Germinal center (tissue), 1 donor: ENCODE results near the gene DTD1.

ENCODE experiments used
- DNase-seq: peaks from one replicate; pipeline ENCODE4 v3.0.0; 2012; ENCODE audit warnings: mixed read lengths, low spot score

Gene DTD1

GRCh38 chr20:18615020-18615650, 27.3 kb downstream of the DTD1 start:
- DNase-seq, result no peak

GRCh38 chr20:18621004-18621403, 33.1 kb downstream of the DTD1 start:
- DNase-seq, result no peak

GRCh38 chr20:18623156-18623910, 35.5 kb downstream of the DTD1 start:
- no peak for DNase-seq

DNA sequence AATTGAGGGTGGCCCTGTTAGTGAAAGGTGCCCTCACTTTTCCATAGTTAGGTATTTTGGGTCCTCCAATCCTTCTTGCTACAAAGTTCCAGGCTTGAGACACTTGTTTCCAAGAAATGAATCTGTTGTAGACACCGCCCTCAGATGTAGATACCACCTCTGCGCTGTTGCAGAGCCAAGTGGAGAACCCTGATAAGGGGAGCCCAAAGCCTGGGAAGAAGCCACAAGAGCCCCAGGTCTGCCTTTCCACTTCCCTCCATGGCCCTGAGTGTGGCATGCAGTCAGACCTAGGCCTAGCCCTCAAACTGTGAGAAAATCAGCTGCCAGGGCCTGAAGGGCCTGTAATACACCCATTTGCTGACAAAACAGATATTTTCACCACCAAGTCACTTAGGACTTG, 37.1 kb downstream of the DTD1 start:
- DNase-seq, result no peak

- no peak for DNase-seq
Measured at GRCh38 chr20:18625907-18626655, 38.2 kb downstream of the DTD1 start.

GRCh38 chr20:18628330-18628920, 40.6 kb downstream of the DTD1 start:
- DNase-seq, result peak; percentile 37

DNA sequence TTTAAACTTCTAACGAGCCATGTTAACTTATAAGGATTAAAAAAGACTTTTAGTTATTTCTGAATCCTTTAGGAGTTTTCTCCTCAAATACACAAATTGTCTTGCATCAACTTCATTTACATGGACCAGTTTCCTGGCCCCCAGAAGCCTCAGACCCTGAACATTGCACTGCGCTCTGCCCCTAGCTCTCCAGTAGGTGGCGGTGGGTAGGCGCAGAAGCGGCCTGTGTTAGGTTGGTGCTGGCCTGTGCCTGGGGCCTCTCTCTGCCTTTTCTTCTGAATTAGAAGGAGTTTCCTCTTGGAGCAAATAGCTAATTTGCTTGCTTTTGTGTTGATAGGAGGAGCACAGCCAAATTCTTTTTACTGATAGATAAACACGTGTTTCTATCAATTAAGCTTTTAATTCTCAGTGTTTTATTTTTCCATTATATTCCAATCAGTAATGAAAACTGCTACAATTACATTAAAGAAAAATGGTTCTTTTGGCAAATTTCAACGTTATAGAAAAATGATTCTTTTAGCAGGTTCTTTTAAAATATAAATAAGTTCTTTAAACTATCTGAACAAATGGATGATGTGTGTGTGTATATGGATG, 44.4 kb downstream of the DTD1 start:
- DNase-seq, result peak; percentile 66

- no peak for DNase-seq
Measured at GRCh38 chr20:18633411-18633810, 45.6 kb downstream of the DTD1 start.

GRCh38 chr20:18634501-18634900, 46.6 kb downstream of the DTD1 start:
- DNase-seq, result no peak

DNA sequence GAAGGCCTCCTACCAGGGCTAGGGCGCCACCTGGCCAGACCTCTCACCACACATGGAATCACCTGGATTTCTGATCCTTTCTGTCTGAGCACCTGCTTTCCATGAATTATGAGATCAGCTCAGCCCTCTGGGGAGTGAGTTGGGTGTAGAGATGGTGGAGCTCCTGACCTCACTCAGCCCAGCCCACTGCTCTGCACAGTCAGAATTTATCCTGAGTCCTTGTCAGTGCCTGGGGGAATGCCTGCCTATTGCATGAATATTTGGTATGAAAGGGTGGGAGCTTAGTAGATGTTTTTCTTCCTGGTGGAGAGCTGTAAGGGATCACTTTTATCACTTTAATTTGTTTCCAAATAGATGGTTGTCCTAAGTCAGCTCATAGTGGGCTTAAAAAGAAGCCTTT, 47.5 kb downstream of the DTD1 start:
- DNase-seq, result no peak

- DNase-seq, result no peak
Measured at GRCh38 chr20:18637224-18637623, 49.4 kb downstream of the DTD1 start.

GRCh38 chr20:18638768-18639167, 50.9 kb downstream of the DTD1 start:
- no peak for DNase-seq

GRCh38 chr20:18639501-18639979, 51.7 kb downstream of the DTD1 start:
- DNase-seq, result no peak

GRCh38 chr20:18645196-18645745, 57.4 kb downstream of the DTD1 start:
- DNase-seq, result no peak

DNA sequence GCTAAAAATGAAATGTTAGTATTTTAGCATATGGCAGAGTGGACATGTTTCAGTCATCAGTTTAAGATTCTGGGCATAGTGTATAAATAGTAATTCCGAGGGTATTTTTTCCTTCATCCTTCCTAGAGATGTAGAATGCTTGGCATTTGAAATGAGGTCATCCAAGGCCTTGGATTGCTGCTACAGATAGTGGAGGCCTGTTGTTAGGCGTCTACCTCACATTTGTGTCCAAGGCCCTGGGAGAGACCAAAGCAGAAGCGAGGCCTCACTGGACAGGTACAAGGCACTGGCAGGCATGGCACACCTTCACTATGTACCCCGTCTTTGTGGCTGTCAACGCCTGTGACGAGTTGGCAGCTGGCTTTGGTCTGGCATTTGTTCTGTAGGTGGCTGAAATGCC, 58.0 kb downstream of the DTD1 start:
- DNase-seq, result no peak

- no peak for DNase-seq
Measured at GRCh38 chr20:18647777-18648176, 59.9 kb downstream of the DTD1 start.

DNA sequence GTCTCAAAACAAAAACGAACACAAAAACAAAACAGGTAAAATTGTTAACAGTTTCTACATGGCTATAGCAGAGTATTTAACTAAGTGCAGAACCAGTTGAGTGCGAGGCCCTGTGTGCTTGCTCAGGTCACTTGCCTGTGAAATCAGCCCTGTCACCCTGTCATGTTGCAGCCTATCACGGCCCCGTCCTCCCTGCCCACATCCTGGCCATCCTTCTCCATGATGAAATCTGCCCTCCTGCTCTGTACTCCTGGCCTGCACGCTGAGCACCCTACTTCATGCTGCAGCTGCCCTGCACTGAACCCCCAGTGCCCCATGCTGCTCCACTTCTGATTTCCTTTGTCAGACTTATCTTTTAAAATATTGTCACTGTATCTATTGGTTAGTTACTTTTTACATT, 62.4 kb downstream of the DTD1 start:
- no peak for DNase-seq

DNA sequence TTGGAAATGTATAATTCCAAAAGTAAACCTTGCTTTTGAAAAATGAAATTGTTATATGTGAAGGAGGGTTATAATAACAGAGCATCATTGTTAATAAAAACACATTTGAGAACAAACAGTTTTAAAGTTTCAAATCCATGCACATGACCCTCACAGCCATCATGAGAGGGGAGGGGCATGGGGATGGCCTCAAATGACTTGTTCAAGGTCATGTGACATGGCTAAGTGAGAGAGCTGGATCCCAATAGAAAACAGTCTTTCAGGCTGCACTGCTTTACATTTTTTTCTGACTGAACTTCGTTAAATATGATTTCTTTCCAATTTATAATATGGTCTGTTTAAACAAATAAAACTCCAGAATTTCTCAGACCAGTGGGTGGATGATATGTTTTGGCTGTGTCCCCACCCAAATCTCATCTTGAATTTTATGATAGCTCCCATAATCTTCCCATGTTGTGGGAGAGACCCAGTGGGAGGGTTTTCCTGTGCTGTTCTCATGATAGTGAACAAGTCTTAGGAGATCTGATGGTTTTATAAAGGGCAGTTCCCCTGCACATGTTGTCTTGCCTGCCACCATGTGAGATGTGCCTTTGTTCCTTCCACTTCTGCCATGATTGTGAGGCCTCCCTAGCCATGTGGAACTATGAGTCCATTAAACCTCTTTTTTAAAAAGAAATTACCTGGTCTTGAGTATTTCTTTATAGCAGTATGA, 66.0 kb downstream of the DTD1 start:
- DNase-seq, result no peak

DNA sequence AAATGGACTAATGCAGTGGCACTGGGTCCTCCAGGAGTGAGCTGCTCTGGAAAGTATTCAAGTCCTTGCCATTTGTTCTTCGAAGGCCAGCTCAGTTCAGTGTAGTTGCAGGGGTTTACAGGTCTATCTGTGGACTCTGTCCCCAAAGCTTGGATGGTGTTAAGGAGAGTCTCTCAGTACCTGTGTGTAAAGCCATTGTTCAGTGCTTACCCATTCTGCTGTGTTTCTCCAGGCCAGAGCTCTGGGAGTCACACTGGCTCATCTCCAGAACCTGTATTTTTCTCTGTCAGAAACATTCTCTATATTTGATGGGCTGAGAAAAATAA, 66.6 kb downstream of the DTD1 start:
- DNase-seq, result no peak

DNA sequence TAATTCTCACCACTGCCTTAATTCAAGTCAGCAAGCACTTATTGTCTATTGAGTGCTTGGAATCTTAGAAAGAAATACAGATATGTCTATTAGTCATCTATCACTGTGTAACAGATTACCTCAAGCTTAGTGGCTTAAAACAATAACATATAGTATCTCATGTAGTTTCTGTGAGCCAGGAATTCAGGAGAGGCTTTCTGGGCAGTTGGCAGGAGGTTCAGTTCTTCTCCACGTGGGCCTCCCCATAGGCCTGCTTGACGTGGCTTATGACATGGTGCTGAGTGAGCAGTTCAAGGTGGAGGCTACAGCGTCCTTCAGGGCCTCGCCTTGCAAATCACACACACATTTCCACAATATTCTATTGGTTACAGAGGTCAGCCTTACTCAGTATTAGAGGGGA, 69.7 kb downstream of the DTD1 start:
- no peak for DNase-seq

- no peak for DNase-seq
Measured at GRCh38 chr20:18662279-18663040, 74.6 kb downstream of the DTD1 start.
